Midbrain (tissue), 1 donor: ENCODE measurements around the gene FGD1.

Experiments
- DNase-seq: peaks from one replicate; lab custom pipeline; 2025; lab: John Stamatoyannopoulos, UW

The FGD1 gene

GRCh38 chrX:54397113-54397512 is 98.9 kb downstream of the FGD1 start:
- no peak for DNase-seq
